Loucy (cell line): ENCODE results near the gene GRB7.

ENCODE experiments used
- H2AFZ ChIP-seq: fragments of 200-600 bp; sonication (generic); 2 replicates; pipeline ENCODE4 v1.6.0; 2016; ENCODE audit warnings: antibody characterized with exemption, mild to moderate bottlenecking, low read length, moderate library complexity
- H3F3A ChIP-seq: fragments of 200-600 bp; 2 replicates; pipeline ENCODE4 v1.6.0; 2016; ENCODE audit warnings: antibody characterized with exemption, low read depth, mild to moderate bottlenecking
- H3K27me3 ChIP-seq: fragments of 200-600 bp; sonication (generic); 2 replicates; pipeline ENCODE4 v1.6.1; 2014; ENCODE audit warnings: low read length, mild to moderate bottlenecking; ENCODE audit not compliant: insufficient read depth, poor library complexity, severe bottlenecking
- H3K36me3 ChIP-seq: fragments of 200-600 bp; sonication (generic); 2 replicates; pipeline ENCODE4 v1.6.1; 2016; ENCODE audit warnings: low read length; ENCODE audit not compliant: insufficient read depth
- H3K4me1 ChIP-seq: fragments of 200-600 bp; sonication (generic); 2 replicates; pipeline ENCODE4 v1.5.1; 2014; ENCODE audit warnings: low read length, mild to moderate bottlenecking; ENCODE audit not compliant: insufficient read depth, poor library complexity, severe bottlenecking
- H3K4me2 ChIP-seq: fragments of 200-600 bp; sonication (generic); 2 replicates; pipeline ENCODE4 v1.6.0; 2014; ENCODE audit warnings: antibody characterized with exemption, low read length, low read depth, mild to moderate bottlenecking; ENCODE audit not compliant: poor library complexity, severe bottlenecking
- H3K4me3 ChIP-seq: fragments of 200-600 bp; sonication (generic); 2 replicates; pipeline ENCODE4 v1.5.1; 2014; ENCODE audit warnings: low read length, mild to moderate bottlenecking, mixed read lengths; ENCODE audit not compliant: poor library complexity, severe bottlenecking
- H3K79me2 ChIP-seq: fragments of 200-600 bp; sonication (generic); 2 replicates; pipeline ENCODE4 v1.6.1; 2014; ENCODE audit warnings: low read length; ENCODE audit not compliant: insufficient read depth
- H3K9ac ChIP-seq: fragments of 200-600 bp; sonication (generic); 2 replicates; pipeline ENCODE4 v1.6.0; 2014; ENCODE audit warnings: mild to moderate bottlenecking, low read depth, low read length, moderate library complexity; ENCODE audit not compliant: poor library complexity, severe bottlenecking
- H3K9me2 ChIP-seq: fragments of 200-600 bp; sonication (generic); replicated peaks from 2 replicates; pipeline ENCODE4 v1.6.1; 2016; ENCODE audit warnings: low read depth, low read length, mixed read lengths
- H3K9me3 ChIP-seq: fragments of 200-600 bp; sonication (generic); 2 replicates; pipeline ENCODE4 v1.6.1; 2014; ENCODE audit warnings: mild to moderate bottlenecking, antibody characterized with exemption, low read length, low read depth; ENCODE audit not compliant: insufficient read depth
- H4K20me1 ChIP-seq: fragments of 200-600 bp; sonication (generic); 2 replicates; pipeline ENCODE4 v1.6.0; 2014; ENCODE audit warnings: antibody characterized with exemption, low read length, mild to moderate bottlenecking; ENCODE audit not compliant: insufficient read depth, poor library complexity, severe bottlenecking
- EZH2phosphoT487 ChIP-seq: fragments of 200-600 bp; IDR thresholded peaks from 2 replicates; pipeline ENCODE4 v1.6.1; 2018; ENCODE audit warnings: antibody characterized with exemption, mild to moderate bottlenecking, moderate library complexity, borderline replicate concordance
- TF ChIP-seq, protein P1 (sequence below): fragments of 200-600 bp; sonication (generic); conservative IDR thresholded peaks from 2 replicates; pipeline ENCODE4 v1.5.1; 2014; ENCODE audit warnings: mild to moderate bottlenecking, antibody characterized with exemption, low read length

GRB7 gene

DNA sequence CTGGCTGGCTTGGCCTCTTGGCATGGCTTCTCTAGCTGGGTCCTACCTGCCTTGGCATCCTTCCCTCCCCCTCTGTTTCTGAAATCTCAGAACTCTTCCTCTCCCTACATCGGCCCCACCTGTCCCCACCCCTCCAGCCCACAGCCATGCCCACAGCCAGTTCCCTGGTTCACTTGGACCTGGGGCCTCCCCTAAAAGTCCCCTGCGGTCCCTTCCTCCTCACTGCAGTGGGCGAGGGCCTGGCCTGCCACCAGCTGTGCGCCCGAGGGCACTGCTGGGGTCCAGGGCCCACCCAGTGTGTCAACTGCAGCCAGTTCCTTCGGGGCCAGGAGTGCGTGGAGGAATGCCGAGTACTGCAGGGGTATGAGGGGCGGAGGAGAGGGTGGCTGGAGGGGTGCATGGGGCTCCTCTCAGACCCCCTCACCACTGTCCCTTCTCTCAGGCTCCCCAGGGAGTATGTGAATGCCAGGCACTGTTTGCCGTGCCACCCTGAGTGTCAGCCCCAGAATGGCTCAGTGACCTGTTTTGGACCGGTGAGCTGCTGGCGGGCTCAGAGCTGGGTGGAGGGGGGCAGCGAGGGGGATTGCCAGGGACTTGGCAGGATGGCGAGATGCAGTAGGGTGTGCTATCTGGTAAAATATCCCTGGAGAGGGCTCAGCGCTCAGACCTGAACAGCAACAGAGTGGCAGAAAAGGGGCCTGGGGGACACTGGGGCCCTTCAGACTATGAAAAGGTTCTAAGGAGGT lies 21.5 kb upstream of the GRB7 start:
- no peak overlapping the region for H3K4me3 ChIP-seq
- no peaks in the 10 kb centered on the region for H3K79me2 ChIP-seq
- no peak for TF ChIP-seq EZH2phosphoT487
- TF ChIP-seq, protein P1, sequence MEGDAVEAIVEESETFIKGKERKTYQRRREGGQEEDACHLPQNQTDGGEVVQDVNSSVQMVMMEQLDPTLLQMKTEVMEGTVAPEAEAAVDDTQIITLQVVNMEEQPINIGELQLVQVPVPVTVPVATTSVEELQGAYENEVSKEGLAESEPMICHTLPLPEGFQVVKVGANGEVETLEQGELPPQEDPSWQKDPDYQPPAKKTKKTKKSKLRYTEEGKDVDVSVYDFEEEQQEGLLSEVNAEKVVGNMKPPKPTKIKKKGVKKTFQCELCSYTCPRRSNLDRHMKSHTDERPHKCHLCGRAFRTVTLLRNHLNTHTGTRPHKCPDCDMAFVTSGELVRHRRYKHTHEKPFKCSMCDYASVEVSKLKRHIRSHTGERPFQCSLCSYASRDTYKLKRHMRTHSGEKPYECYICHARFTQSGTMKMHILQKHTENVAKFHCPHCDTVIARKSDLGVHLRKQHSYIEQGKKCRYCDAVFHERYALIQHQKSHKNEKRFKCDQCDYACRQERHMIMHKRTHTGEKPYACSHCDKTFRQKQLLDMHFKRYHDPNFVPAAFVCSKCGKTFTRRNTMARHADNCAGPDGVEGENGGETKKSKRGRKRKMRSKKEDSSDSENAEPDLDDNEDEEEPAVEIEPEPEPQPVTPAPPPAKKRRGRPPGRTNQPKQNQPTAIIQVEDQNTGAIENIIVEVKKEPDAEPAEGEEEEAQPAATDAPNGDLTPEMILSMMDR: no peak
- no peaks in the 10 kb centered on the region for H3F3A ChIP-seq
- no peaks in the 10 kb centered on the region for H3K36me3 ChIP-seq
- no peaks in the 10 kb centered on the region for H3K4me1 ChIP-seq
- H3K9me2 ChIP-seq: no peaks in the 10 kb centered on the region
- no peaks in the 10 kb centered on the region for H4K20me1 ChIP-seq
- H2AFZ ChIP-seq: no peak overlapping the region
- H3K27me3 ChIP-seq: no peaks in the 10 kb centered on the region
- H3K9me3 ChIP-seq: no peaks in the 10 kb centered on the region
- no peak overlapping the region for H3K9ac ChIP-seq
- no peak overlapping the region for H3K4me2 ChIP-seq

DNA sequence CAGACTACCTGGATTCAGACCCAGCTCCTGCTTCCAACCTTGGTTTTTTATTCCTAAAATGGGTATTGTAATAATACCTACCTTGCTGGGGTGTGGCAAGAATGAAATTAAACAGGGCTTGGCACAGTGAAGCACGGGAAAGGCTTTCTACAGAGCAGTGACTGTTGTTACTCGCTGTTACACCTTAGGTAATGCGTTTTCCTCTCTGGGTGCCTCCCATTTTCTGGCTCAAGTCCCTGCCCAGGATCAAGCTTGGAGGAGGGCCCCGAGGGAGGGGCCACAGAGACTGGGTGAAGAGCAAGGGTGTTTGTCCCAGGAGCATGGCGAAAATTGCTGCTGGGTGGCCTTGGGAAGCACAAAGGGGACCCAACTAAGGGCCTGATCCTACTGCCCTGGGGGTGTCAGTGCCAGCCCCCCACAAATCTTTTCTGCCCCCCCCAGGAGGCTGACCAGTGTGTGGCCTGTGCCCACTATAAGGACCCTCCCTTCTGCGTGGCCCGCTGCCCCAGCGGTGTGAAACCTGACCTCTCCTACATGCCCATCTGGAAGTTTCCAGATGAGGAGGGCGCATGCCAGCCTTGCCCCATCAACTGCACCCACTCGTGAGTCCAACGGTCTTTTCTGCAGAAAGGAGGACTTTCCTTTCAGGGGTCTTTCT lies 20.7 kb upstream of the GRB7 start:
- H3K9ac ChIP-seq: no peak overlapping the region
- no peaks in the 10 kb centered on the region for H4K20me1 ChIP-seq
- no peaks in the 10 kb centered on the region for H3K79me2 ChIP-seq
- no peak overlapping the region for H2AFZ ChIP-seq
- H3K9me3 ChIP-seq: no peaks in the 10 kb centered on the region
- no peaks in the 10 kb centered on the region for H3K27me3 ChIP-seq
- no peaks in the 10 kb centered on the region for H3K9me2 ChIP-seq
- H3K4me2 ChIP-seq: no peak overlapping the region
- H3K4me3 ChIP-seq: no peak overlapping the region
- H3F3A ChIP-seq: no peaks in the 10 kb centered on the region
- H3K36me3 ChIP-seq: no peaks in the 10 kb centered on the region
- no peaks in the 10 kb centered on the region for H3K4me1 ChIP-seq
- no peak for TF ChIP-seq EZH2phosphoT487
- TF ChIP-seq, protein P1: no peak

DNA sequence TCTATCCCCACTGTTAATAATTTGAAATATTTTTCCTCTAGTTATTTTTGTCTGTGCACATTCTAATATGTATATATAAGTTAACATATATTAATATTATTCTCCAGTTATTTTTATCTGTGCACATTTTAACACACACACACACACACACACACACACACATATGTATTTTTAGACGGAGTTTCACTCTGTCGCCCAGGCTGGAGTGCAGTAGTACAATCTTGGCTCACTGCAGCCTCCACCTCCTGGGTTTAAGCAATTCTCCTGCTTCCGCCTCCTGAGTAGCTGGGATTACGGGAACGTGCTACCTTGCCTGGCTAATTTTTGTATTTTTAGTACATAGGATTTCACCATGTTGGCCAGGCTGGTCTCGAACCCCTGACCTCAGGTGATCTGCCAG lies 20.1 kb upstream of the GRB7 start:
- H3K9ac ChIP-seq: no peak overlapping the region
- H3F3A ChIP-seq: no peaks in the 10 kb centered on the region
- no peaks in the 10 kb centered on the region for H3K4me1 ChIP-seq
- TF ChIP-seq, protein P1: no peak
- TF ChIP-seq EZH2phosphoT487: no peak
- H3K4me3 ChIP-seq: no peak overlapping the region
- no peaks in the 10 kb centered on the region for H3K27me3 ChIP-seq
- H3K9me3 ChIP-seq: no peaks in the 10 kb centered on the region
- H3K79me2 ChIP-seq: no peaks in the 10 kb centered on the region
- H3K4me2 ChIP-seq: no peak overlapping the region
- H2AFZ ChIP-seq: no peak overlapping the region
- H3K36me3 ChIP-seq: no peaks in the 10 kb centered on the region
- H3K9me2 ChIP-seq: no peaks in the 10 kb centered on the region
- H4K20me1 ChIP-seq: no peaks in the 10 kb centered on the region
